Naive thymus-derived CD4-positive, alpha-beta T cell (primary cell): ENCODE data around the gene LYVE1. TPM values are rescaled to one million over a fixed set of nuclear protein-coding genes. Genes with fewer than 3 reads are reported as not detected.
"Not testable (repeated sequence)": the region's sequence is repeated elsewhere in the genome, so short reads cannot be mapped to it uniquely, and the experiment has no call there.

Source experiments
- ATAC-seq: fragments of 150-1000 bp; cut with Tn5 transposase; 2 replicates; pipeline ENCODE4 v1.10.0; 2021; ENCODE audit warnings: mild to moderate bottlenecking, moderate library complexity
- CTCF ChIA-PET: fragments of 350-600 bp; sonication (Branson Sonifier 250); formaldehyde crosslinking; loops from one replicate; lab custom pipeline; 2021; ENCODE audit warnings: antibody characterized with exemption; lab: Charles Lee
- POLR2A ChIA-PET: fragments of 350-600 bp; sonication (Branson Sonifier 250); formaldehyde crosslinking; loops from one replicate; lab custom pipeline; 2021; ENCODE audit warnings: antibody characterized with exemption, inconsistent platforms; lab: Charles Lee
- DNase-seq, 9 donors: peaks; one replicate each; pipeline versions ENCODE4 v3.0.0 to v3.0.0-alpha.2; 2020 to 2022; ENCODE audit warnings: mixed read lengths in 1 of 9
- H3K27ac ChIP-seq: one replicate; pipeline ENCODE4 v1.7.0; 2013; ENCODE audit warnings: mild to moderate bottlenecking, low read depth, low read length, moderate library complexity
- H3K27me3 ChIP-seq, 2 donors: one replicate each; pipeline ENCODE4 v1.7.0; 2013; ENCODE audit warnings: low read length in 2 of 2, mild to moderate bottlenecking in 2 of 2, moderate library complexity in 2 of 2; ENCODE audit not compliant: control insufficient read depth in 2 of 2, insufficient read depth in 2 of 2
- H3K36me3 ChIP-seq, 3 experiments: 1 replicate in 2 of 3; 2 replicates in 1 of 3; pipeline ENCODE4 v1.7.0; 2013; ENCODE audit warnings: low read length in 3 of 3, mild to moderate bottlenecking in 3 of 3, moderate library complexity in 1 of 3; ENCODE audit not compliant: insufficient read depth in 3 of 3, control insufficient read depth in 2 of 3
- H3K4me1 ChIP-seq, 2 donors: one replicate each; pipeline ENCODE4 v1.7.0; 2013; ENCODE audit warnings: low read length in 2 of 2, mild to moderate bottlenecking in 2 of 2, moderate library complexity in 1 of 2; ENCODE audit not compliant: control insufficient read depth in 2 of 2, insufficient read depth in 2 of 2
- H3K4me3 ChIP-seq: 2 replicates; pipeline ENCODE4 v1.7.0; 2013; ENCODE audit warnings: mild to moderate bottlenecking, low read length
- H3K9me3 ChIP-seq, 3 experiments: 1 replicate in 2 of 3; 2 replicates in 1 of 3; pipeline ENCODE4 v1.7.0; 2013; ENCODE audit warnings: low read length in 3 of 3; ENCODE audit not compliant: control insufficient read depth in 2 of 3
- H3K27ac Mint-ChIP-seq, 9 donors: one replicate each; pipeline ENCODE4 v1.8.0; 2020 to 2022; ENCODE audit warnings: mixed read lengths in 9 of 9, mild to moderate bottlenecking in 8 of 9, moderate library complexity in 5 of 9, inconsistent platforms in 2 of 9
- H3K27me3 Mint-ChIP-seq, 5 donors: one replicate each; pipeline ENCODE4 v1.8.0; 2021 to 2022; ENCODE audit warnings: mixed read lengths in 5 of 5, mild to moderate bottlenecking in 1 of 5
- H3K36me3 Mint-ChIP-seq, 5 donors: one replicate each; pipeline ENCODE4 v1.8.0; 2020 to 2022; ENCODE audit warnings: mixed read lengths in 5 of 5, mild to moderate bottlenecking in 3 of 5, inconsistent platforms in 1 of 5
- H3K4me1 Mint-ChIP-seq, 7 donors: one replicate each; pipeline ENCODE4 v1.8.0; 2020 to 2022; ENCODE audit warnings: mixed read lengths in 7 of 7, mild to moderate bottlenecking in 3 of 7, inconsistent platforms in 1 of 7
- H3K4me3 Mint-ChIP-seq, 10 donors: one replicate each; pipeline ENCODE4 v1.8.0; 2020 to 2022; ENCODE audit warnings: mild to moderate bottlenecking in 10 of 10, mixed read lengths in 10 of 10, moderate library complexity in 6 of 10, inconsistent platforms in 2 of 10
- H3K9me3 Mint-ChIP-seq, 11 donors: one replicate each; pipeline ENCODE4 v1.8.0; 2020 to 2022; ENCODE audit warnings: mixed read lengths in 11 of 11, mild to moderate bottlenecking in 4 of 11, inconsistent platforms in 1 of 11, moderate library complexity in 1 of 11
- intact Hi-C, 2 donors: fragments of 100-400 bp; cut with micrococcal nuclease; formaldehyde crosslinking; loops; one replicate each; pipeline ENCODE4 v1.15.1; 2023
- polyA plus RNA-seq, 2 donors: library from polyadenylated mRNA; unstranded; fragments of 300-500 nt; fragmentation: Illumina TruSeq; gene quantifications; one replicate each; pipeline ENCODE4 v1.2.3, GENCODE V29; 2021
- total RNA-seq, 6 experiments: library from RNA in 5 of 6; stranded (reverse) in 5 of 6; gene quantifications; 1 replicate in 5 of 6; 2 replicates in 1 of 6; pipeline ENCODE4 v1.2.3 and lab custom pipeline; 2021 to 2026

The LYVE1 gene
- total and polyA plus RNA-seq, 7 experiments from 2014 or later = not detected

- POLR2A ChIA-PET, H3K9me3 Mint-ChIP-seq, H3K36me3 ChIP-seq, intact Hi-C loops, H3K9me3 ChIP-seq, H3K4me1 ChIP-seq, H3K27ac Mint-ChIP-seq, H3K36me3 Mint-ChIP-seq, H3K27ac ChIP-seq, H3K4me3 ChIP-seq, CTCF ChIA-PET, H3K4me1 Mint-ChIP-seq, ATAC-seq, H3K27me3 Mint-ChIP-seq, H3K4me3 Mint-ChIP-seq, H3K27me3 ChIP-seq, DNase-seq: not testable (repeated sequence)
Measured at GRCh38 chr11:10595840-10596239, 27.4 kb upstream of the LYVE1 start.

- intact Hi-C loops = no loop called here
- H3K4me3 Mint-ChIP-seq = no peak overlapping the region
- H3K27ac ChIP-seq = no peak overlapping the region
- H3K4me1 ChIP-seq = no peaks in the 10 kb centered on the region
- DNase-seq (no peak), ATAC-seq (no peak)
- no peak overlapping the region for H3K4me3 ChIP-seq
- H3K27ac Mint-ChIP-seq = no peak overlapping the region
- ChIA-PET POLR2A (no interaction called here), CTCF (no interaction called here)
- H3K9me3 Mint-ChIP-seq = peaks cover 0 to 9% (median 0%) of the 10 kb centered on the region in 11 donors
- H3K4me1 Mint-ChIP-seq = peaks cover 0 to 13% (median 0%) of the 10 kb centered on the region in 7 donors
- no peaks in the 10 kb centered on the region for H3K9me3 ChIP-seq
- H3K27me3 Mint-ChIP-seq = peaks cover 0 to 10% (median 0%) of the 10 kb centered on the region in 5 donors
- H3K27me3 ChIP-seq = no peaks in the 10 kb centered on the region
- H3K36me3 Mint-ChIP-seq = peaks cover 0 to 7% (median 0%) of the 10 kb centered on the region in 5 donors
- H3K36me3 ChIP-seq = no peaks in the 10 kb centered on the region
Measured at GRCh38 chr11:10594407-10594806, 25.9 kb upstream of the LYVE1 start.

- Histone ChIP-seq H3K27ac (no peak overlapping the region), H3K36me3 (no peaks in the 10 kb centered on the region), H3K4me3 (no peak overlapping the region), H3K27me3 (no peaks in the 10 kb centered on the region), H3K9me3 (no peaks in the 10 kb centered on the region), H3K4me1 (no peaks in the 10 kb centered on the region)
- ChIA-PET POLR2A (no interaction called here), CTCF (no interaction called here)
- H3K4me3 Mint-ChIP-seq = no peak overlapping the region
- intact Hi-C loops = no loop called here
- H3K27ac Mint-ChIP-seq = no peak overlapping the region
- H3K36me3 Mint-ChIP-seq = peaks cover 0 to 7% (median 0%) of the 10 kb centered on the region in 5 donors
- H3K27me3 Mint-ChIP-seq = peaks cover 0 to 10% (median 0%) of the 10 kb centered on the region in 5 donors
- peaks cover 0 to 21% (median 0%) of the 10 kb centered on the region in 7 donors for H3K4me1 Mint-ChIP-seq
- DNase-seq (no peak), ATAC-seq (peak; percentile 64)
- peaks cover 0 to 9% (median 0%) of the 10 kb centered on the region in 11 donors for H3K9me3 Mint-ChIP-seq
Measured at GRCh38 chr11:10592331-10592730, 23.9 kb upstream of the LYVE1 start.

- no peak overlapping the region for H3K4me3 Mint-ChIP-seq
- no peaks in the 10 kb centered on the region for H3K36me3 ChIP-seq
- no peaks in the 10 kb centered on the region for H3K27me3 ChIP-seq
- H3K9me3 Mint-ChIP-seq = peaks cover 0 to 9% (median 0%) of the 10 kb centered on the region in 11 donors
- no peak overlapping the region for H3K27ac Mint-ChIP-seq
- DNase-seq = no peak
- H3K27ac ChIP-seq = no peak overlapping the region
- ChIA-PET POLR2A (no interaction called here), CTCF (no interaction called here)
- peaks cover 0 to 7% (median 0%) of the 10 kb centered on the region in 5 donors for H3K36me3 Mint-ChIP-seq
- no peaks in the 10 kb centered on the region for H3K9me3 ChIP-seq
- H3K27me3 Mint-ChIP-seq = peaks cover 0 to 10% (median 0%) of the 10 kb centered on the region in 5 donors
- H3K4me1 Mint-ChIP-seq = peaks cover 0 to 24% (median 0%) of the 10 kb centered on the region in 7 donors
- ATAC-seq = no peak
- no peaks in the 10 kb centered on the region for H3K4me1 ChIP-seq
- H3K4me3 ChIP-seq = no peak overlapping the region
- intact Hi-C loops = no loop called here
Measured at GRCh38 chr11:10591741-10592140, 23.3 kb upstream of the LYVE1 start.

GRCh38 chr11:10590218-10590915 lies 21.9 kb upstream of the LYVE1 start:
- intact Hi-C loops = no loop called here
- Histone ChIP-seq H3K4me3 (no peak overlapping the region), H3K4me1 (no peaks in the 10 kb centered on the region), H3K27me3 (no peaks in the 10 kb centered on the region), H3K9me3 (no peaks in the 10 kb centered on the region), H3K27ac (no peak overlapping the region), H3K36me3 (no peaks in the 10 kb centered on the region)
- no peak overlapping the region for H3K4me3 Mint-ChIP-seq
- H3K36me3 Mint-ChIP-seq = no peaks in the 10 kb centered on the region
- ATAC-seq (no peak), DNase-seq (no peak)
- CTCF ChIA-PET = interaction anchor here (0.8 kb wide), 1 partner anchor 64 kb away, joined by 4 read pairs; no protein-coding TSS in a partner anchor
- peaks cover 0 to 27% (median 0%) of the 10 kb centered on the region in 7 donors for H3K4me1 Mint-ChIP-seq
- H3K27me3 Mint-ChIP-seq = peaks cover 0 to 10% (median 0%) of the 10 kb centered on the region in 5 donors
- POLR2A ChIA-PET = no interaction called here
- no peaks in the 10 kb centered on the region for H3K9me3 Mint-ChIP-seq
- no peak overlapping the region for H3K27ac Mint-ChIP-seq

GRCh38 chr11:10588904-10589303 lies 20.4 kb upstream of the LYVE1 start:
- POLR2A ChIA-PET = no interaction called here
- Histone ChIP-seq H3K27ac (no peak overlapping the region), H3K4me1 (no peaks in the 10 kb centered on the region), H3K4me3 (no peak overlapping the region), H3K36me3 (no peaks in the 10 kb centered on the region), H3K27me3 (no peaks in the 10 kb centered on the region), H3K9me3 (no peaks in the 10 kb centered on the region)
- H3K27me3 Mint-ChIP-seq = peaks cover 0 to 10% (median 0%) of the 10 kb centered on the region in 5 donors
- peak overlapping the region in 1 of 10 donors; percentile 15 for H3K4me3 Mint-ChIP-seq
- ATAC-seq (peak; percentile 65), DNase-seq (no peak)
- peaks cover 0 to 20% (median 0%) of the 10 kb centered on the region in 7 donors for H3K4me1 Mint-ChIP-seq
- no peak overlapping the region for H3K27ac Mint-ChIP-seq
- intact Hi-C loops = no loop called here
- CTCF ChIA-PET = no interaction called here
- no peaks in the 10 kb centered on the region for H3K9me3 Mint-ChIP-seq
- H3K36me3 Mint-ChIP-seq = no peaks in the 10 kb centered on the region

GRCh38 chr11:10587995-10588394 lies 19.5 kb upstream of the LYVE1 start:
- no peaks in the 10 kb centered on the region for H3K9me3 Mint-ChIP-seq
- ChIA-PET POLR2A (no interaction called here), CTCF (interaction anchor here (0.6 kb wide), 1 partner anchor 84 kb away, joined by 3 read pairs; no protein-coding TSS in a partner anchor)
- H3K27ac Mint-ChIP-seq = no peak overlapping the region
- H3K36me3 Mint-ChIP-seq = no peaks in the 10 kb centered on the region
- ATAC-seq (no peak), DNase-seq (no peak)
- H3K4me3 Mint-ChIP-seq = no peak overlapping the region
- no peaks in the 10 kb centered on the region for H3K9me3 ChIP-seq
- H3K27me3 Mint-ChIP-seq = peaks cover 0 to 19% (median 0%) of the 10 kb centered on the region in 5 donors
- H3K4me1 Mint-ChIP-seq = peaks cover 0 to 19% (median 0%) of the 10 kb centered on the region in 7 donors
- no peak overlapping the region for H3K27ac ChIP-seq
- H3K4me1 ChIP-seq = no peaks in the 10 kb centered on the region
- no peak overlapping the region for H3K4me3 ChIP-seq
- no peaks in the 10 kb centered on the region for H3K36me3 ChIP-seq
- no peaks in the 10 kb centered on the region for H3K27me3 ChIP-seq
- intact Hi-C loops = no loop called here
